HepG2 (cell line): ENCODE measurements around the gene TNKS1BP1.

Experiments used
- CTCF ChIP-seq: sonication (generic); formaldehyde crosslinking; IDR thresholded peaks from 2 replicates; pipeline ENCODE4 v1.5.0; 2020; ENCODE audit warnings: mild to moderate bottlenecking, missing genetic modification reagents, moderate library complexity
- FOSL1 ChIP-seq: sonication (generic); formaldehyde crosslinking; IDR thresholded peaks from 2 replicates; pipeline ENCODE4 v1.9.0; 2021; ENCODE audit warnings: missing genetic modification reagents, borderline replicate concordance
- MAX ChIP-seq: IDR thresholded peaks from 2 replicates; pipeline ENCODE4 v1.6.1; 2012; ENCODE audit warnings: inconsistent platforms
- MAZ ChIP-seq, 2 experiments: sonication (generic) in 1 of 2; formaldehyde crosslinking in 1 of 2; IDR thresholded peaks; 2 replicates each; pipeline versions ENCODE4 v1.5.0 to v1.6.1; 2012 to 2020; ENCODE audit warnings: low read depth in 2 of 2, mild to moderate bottlenecking in 2 of 2, borderline replicate concordance in 1 of 2, improper control_type of control experiment in 1 of 2, low read length in 1 of 2, missing genetic modification reagents in 1 of 2, moderate library complexity in 1 of 2
- NFYB ChIP-seq: sonication (generic); formaldehyde crosslinking; IDR thresholded peaks from 2 replicates; pipeline ENCODE4 v1.4.0; 2020; ENCODE audit warnings: missing genetic modification reagents
- TBP ChIP-seq: sonication (generic); formaldehyde crosslinking; IDR thresholded peaks from 2 replicates; pipeline ENCODE4 v1.5.0; 2020; ENCODE audit warnings: missing genetic modification reagents
- ZNF674 ChIP-seq: sonication (generic); formaldehyde crosslinking; IDR thresholded peaks from 2 replicates; pipeline ENCODE4 v1.5.0; 2020; ENCODE audit warnings: low read depth, mild to moderate bottlenecking, missing genetic modification reagents
- TF ChIP-seq, protein P1 (sequence below): sonication (generic); formaldehyde crosslinking; IDR thresholded peaks from 2 replicates; pipeline ENCODE4 v1.5.0; 2020; ENCODE audit warnings: missing genetic modification reagents, mild to moderate bottlenecking, borderline replicate concordance

DNA sequence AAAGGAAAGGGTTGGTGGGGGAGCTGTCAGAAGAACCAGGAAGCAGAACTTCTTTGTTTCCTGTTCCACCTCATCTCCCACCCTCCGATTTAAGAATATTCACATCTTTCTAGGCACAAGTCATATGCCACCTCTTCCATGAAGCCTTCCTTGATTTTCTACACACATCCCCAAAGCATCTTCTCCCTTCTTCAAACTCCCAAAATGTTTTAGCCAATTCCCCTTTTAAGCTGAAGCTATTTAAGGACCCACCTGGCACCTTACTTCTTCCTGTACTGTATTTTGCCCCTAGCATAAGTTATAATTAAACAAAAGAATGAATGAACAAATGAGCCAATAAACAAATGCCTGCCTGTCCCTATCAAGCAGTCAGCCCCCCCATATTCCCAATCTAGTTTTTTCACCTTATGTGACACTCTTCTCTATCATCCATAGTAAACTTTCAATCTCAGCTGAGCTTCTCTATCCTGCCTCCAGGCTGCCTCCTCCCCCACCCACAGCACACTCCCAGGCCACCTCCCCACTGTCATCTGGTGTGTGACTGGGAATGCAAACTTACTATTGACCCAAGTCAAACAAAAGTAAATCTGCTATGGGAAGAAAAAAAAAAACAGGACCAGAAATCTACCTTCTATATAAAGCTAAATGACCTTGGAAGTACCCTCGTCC lies 3.9 kb downstream of the TNKS1BP1 start:
- no peak for TF ChIP-seq ZNF674 (CRISPR knock-in tag)
- no peak for TF ChIP-seq NFYB (CRISPR knock-in tag)
- TF ChIP-seq MAZ (IDR thresholded peaks at IDR 0.05; ENCODE audit: borderline replicate concordance, low read depth, low read length), result no peak; the same call in 1 of the 2 replicates
- TF ChIP-seq MAZ (CRISPR knock-in tag; IDR thresholded peaks at IDR 0.05; ENCODE audit: low read depth), result no peak
- no peak for TF ChIP-seq CTCF (CRISPR knock-in tag)
- TF ChIP-seq FOSL1 (CRISPR knock-in tag), result no peak
- TF ChIP-seq TBP (CRISPR knock-in tag), result no peak
- TF ChIP-seq MAX, result no peak
- TF ChIP-seq, protein P1, sequence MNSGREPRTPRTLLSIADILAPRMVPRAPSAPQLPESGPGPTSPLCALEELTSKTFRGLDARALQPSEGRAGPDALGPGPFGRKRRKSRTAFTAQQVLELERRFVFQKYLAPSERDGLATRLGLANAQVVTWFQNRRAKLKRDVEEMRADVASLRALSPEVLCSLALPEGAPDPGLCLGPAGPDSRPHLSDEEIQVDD (CRISPR knock-in tag), result no peak
